ENCODE data around the gene ARMC9. TPM values are rescaled to one million over a fixed set of nuclear protein-coding genes. Genes with fewer than 3 reads are reported as not detected.
"Not testable (repeated sequence)": the region's sequence is repeated elsewhere in the genome, so short reads cannot be mapped to it uniquely, and the experiment has no call there.

Gene ARMC9
- total RNA-seq, 4 donors from 2014 or later = 0.20 to 7.2 (median 3.2) TPM

DNA sequence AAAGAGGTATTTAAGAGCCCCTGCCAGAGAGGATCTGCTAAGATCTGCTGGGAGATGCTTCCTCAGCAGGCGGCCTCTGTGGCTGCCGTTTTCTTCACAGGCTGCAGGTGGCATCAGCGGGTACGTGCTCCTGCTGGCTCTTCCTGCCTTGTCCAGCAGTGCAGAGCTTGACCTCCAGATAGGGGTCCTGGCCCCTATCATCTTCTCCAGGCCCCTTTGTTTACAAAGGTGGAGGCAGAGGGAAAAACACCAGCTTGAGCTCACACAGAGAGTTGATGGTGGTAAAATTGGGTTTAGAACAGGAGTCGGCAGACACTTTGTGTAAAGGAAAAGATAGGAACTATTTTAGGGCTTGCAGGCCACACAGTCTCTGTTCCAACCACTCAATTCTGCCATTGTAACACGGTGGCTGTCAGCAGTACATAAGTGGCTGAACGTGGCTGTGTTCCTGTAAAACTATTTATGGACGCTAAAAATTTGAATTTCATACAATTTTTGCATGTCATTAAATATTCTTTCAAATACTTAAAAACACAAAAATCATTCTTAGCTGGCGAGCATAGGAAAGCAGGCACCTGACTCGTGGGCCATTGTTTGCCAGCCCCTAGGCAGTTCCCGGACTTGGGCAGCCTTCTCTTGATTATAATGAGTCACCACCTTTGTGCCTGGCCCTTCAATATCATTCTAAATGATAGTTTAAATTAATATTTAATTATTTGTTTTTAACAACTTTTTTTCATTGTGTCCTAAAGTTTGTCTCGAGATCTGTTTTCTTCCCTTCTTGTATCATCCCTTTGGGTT lies 98.9 kb downstream of the ARMC9 start:
- H3K4me1 ChIP-seq = no peaks in the 10 kb centered on the region
- no peaks in the 10 kb centered on the region for H3K9me3 ChIP-seq
- intact Hi-C loops (cut with DNase I; ENCODE audit: low total_unique reads) (loop anchor here (10.0 kb wide), 1 partner anchor 117 kb away; no protein-coding TSS in a partner anchor), in situ Hi-C loops (cut with MboI; ENCODE audit: low sequenced_read_pairs in 4 of 4) (no loop called here)
- ATAC-seq (no peak), DNase-seq (peak in 1 of 2 donors; percentile 18)
- TF ChIP-seq POLR2A (IDR thresholded peaks at IDR 0.05) = no peak
- TF ChIP-seq, protein P1, sequence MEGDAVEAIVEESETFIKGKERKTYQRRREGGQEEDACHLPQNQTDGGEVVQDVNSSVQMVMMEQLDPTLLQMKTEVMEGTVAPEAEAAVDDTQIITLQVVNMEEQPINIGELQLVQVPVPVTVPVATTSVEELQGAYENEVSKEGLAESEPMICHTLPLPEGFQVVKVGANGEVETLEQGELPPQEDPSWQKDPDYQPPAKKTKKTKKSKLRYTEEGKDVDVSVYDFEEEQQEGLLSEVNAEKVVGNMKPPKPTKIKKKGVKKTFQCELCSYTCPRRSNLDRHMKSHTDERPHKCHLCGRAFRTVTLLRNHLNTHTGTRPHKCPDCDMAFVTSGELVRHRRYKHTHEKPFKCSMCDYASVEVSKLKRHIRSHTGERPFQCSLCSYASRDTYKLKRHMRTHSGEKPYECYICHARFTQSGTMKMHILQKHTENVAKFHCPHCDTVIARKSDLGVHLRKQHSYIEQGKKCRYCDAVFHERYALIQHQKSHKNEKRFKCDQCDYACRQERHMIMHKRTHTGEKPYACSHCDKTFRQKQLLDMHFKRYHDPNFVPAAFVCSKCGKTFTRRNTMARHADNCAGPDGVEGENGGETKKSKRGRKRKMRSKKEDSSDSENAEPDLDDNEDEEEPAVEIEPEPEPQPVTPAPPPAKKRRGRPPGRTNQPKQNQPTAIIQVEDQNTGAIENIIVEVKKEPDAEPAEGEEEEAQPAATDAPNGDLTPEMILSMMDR (IDR thresholded peaks at IDR 0.05 in 4 of 5, conservative IDR thresholded peaks at IDR 0.05 in 1 of 5) = peak in 3 of 5 experiments; percentile 30 to 37 (median 34)
- H3K27ac ChIP-seq = no peak overlapping the region
- no peaks in the 10 kb centered on the region for H3K36me3 ChIP-seq
- no peak overlapping the region for H3K4me3 ChIP-seq
- H3K27me3 ChIP-seq = no peaks in the 10 kb centered on the region

DNA sequence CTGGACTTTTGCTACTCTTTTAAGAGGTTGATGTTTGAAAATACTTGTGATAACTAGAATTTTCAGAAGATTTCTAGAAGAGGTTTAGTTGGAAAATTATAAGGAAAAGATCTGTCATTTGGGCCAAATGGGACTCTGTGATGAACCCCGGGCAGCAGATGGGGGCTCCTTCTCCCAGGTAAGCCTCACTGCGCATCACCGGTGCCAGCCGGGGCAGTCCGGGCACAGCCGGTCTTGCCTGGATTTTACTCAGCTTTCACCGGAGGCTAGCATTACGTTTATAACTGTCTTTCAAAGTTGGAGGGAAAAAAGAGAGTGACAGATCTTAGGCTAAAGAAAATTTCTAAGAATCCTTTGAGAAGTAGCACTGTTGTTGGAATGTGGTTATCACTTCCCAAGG lies 99.7 kb downstream of the ARMC9 start:
- Histone ChIP-seq H3K27ac (no peak overlapping the region), H3K4me3 (no peak overlapping the region), H3K9me3 (no peaks in the 10 kb centered on the region), H3K36me3 (no peaks in the 10 kb centered on the region), H3K4me1 (no peaks in the 10 kb centered on the region), H3K27me3 (no peaks in the 10 kb centered on the region)
- no peak for DNase-seq
- intact Hi-C loops (cut with DNase I; ENCODE audit: low total_unique reads) (loop anchor here (10.0 kb wide), 1 partner anchor 117 kb away; no protein-coding TSS in a partner anchor), in situ Hi-C loops (cut with MboI; ENCODE audit: low sequenced_read_pairs in 4 of 4) (no loop called here)
- TF ChIP-seq POLR2A (IDR thresholded peaks at IDR 0.05) = no peak
- no peak for ATAC-seq

DNA sequence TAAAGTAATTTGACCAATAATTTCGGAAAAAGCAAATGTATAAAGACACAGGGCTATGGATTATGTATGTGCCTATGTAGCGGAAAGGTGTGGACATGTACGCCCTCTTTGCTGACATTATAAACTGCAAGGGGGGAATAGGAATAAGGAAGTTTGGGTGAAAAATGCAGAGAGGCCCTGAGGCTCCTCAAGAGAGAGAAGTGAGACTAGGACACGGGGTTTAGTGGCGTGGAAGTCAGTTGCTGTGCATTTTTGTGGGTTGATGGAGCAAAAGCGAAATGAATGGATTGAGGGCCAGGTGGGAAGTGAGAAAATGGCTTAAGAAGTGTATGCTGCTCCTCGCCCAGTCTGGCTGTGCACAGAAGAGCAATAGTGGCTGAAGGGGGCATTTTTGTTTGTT lies 100.8 kb downstream of the ARMC9 start:
- Histone ChIP-seq H3K27ac (no peak overlapping the region), H3K27me3 (no peaks in the 10 kb centered on the region), H3K9me3 (no peaks in the 10 kb centered on the region), H3K36me3 (no peaks in the 10 kb centered on the region), H3K4me3 (no peak overlapping the region), H3K4me1 (no peaks in the 10 kb centered on the region)
- ATAC-seq = no peak
- in situ Hi-C loops (cut with MboI; ENCODE audit: low sequenced_read_pairs in 4 of 4) = no loop called here
- TF ChIP-seq, protein P1 (IDR thresholded peaks at IDR 0.05 in 4 of 5, conservative IDR thresholded peaks at IDR 0.05 in 1 of 5) = no peak
- TF ChIP-seq POLR2A (IDR thresholded peaks at IDR 0.05) = no peak
- DNase-seq = no peak
- intact Hi-C loops (cut with DNase I; ENCODE audit: low total_unique reads) = loop anchor here (10.0 kb wide), 1 partner anchor 116 kb away; no protein-coding TSS in a partner anchor

DNA sequence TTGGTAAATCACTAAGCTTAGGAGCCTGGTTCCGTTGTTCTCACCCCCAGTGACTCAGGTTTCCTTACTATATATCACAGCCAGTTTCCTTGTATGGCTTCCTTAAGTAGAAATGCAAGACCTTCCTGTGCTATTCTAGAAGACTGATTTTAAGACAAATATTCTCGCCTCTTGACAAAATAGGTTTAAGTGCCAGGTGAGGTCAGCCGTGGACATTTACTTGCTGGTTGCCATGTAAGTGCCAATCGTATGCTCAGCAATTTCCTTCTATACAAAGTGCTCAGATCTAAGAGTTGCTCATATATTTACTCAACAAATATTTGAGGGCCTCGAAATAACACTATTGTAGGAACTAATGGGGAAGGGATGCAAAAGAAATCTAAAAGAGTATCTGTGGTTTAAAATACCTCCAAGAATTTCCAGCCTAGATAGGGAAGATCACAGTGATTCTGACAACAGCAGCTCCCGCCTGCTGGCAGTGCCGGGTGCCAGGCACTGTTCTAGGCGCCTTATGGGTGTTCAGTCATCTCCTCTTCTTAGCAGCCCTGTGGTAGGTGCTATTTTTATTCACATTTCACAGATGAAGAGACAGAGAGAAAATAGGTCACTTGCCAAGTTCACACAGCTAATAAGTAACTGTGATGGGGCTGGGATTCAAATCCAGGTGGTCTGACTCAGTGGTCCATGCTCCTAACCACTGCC lies 101.7 kb downstream of the ARMC9 start:
- Histone ChIP-seq H3K9me3 (no peaks in the 10 kb centered on the region), H3K27ac (no peak overlapping the region), H3K27me3 (no peaks in the 10 kb centered on the region), H3K4me1 (no peaks in the 10 kb centered on the region), H3K36me3 (no peaks in the 10 kb centered on the region), H3K4me3 (no peak overlapping the region)
- no peak for DNase-seq
- intact Hi-C loops (cut with DNase I; ENCODE audit: low total_unique reads) (no loop called here), in situ Hi-C loops (cut with MboI; ENCODE audit: low sequenced_read_pairs in 4 of 4) (no loop called here)
- TF ChIP-seq POLR2A (IDR thresholded peaks at IDR 0.05) = no peak
- TF ChIP-seq, protein P1 (IDR thresholded peaks at IDR 0.05 in 4 of 5, conservative IDR thresholded peaks at IDR 0.05 in 1 of 5) = no peak
- no peak for ATAC-seq

DNA sequence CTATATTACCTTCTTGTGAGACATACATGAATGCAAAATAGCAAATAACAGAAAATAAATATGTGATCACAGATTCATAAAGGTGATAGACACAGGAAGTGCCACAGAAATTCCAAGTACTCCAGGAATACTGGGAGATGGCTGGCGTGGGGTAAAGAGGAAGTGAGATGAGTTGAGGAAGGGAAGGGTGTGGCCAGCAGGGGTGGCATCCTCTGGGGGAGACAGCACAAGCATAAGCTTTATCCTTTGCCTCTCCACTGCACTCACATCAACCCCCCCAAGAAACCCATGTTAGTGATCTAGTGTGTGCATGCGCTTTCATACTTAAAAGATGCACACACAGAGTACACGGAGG lies 102.3 kb downstream of the ARMC9 start:
- DNase-seq (no peak), ATAC-seq (no peak)
- Histone ChIP-seq H3K4me1 (no peaks in the 10 kb centered on the region), H3K36me3 (no peaks in the 10 kb centered on the region), H3K9me3 (no peaks in the 10 kb centered on the region), H3K27ac (no peak overlapping the region), H3K4me3 (no peak overlapping the region), H3K27me3 (no peaks in the 10 kb centered on the region)
- in situ Hi-C loops (cut with MboI; ENCODE audit: low sequenced_read_pairs in 4 of 4) = no loop called here
- TF ChIP-seq, protein P1 (IDR thresholded peaks at IDR 0.05 in 4 of 5, conservative IDR thresholded peaks at IDR 0.05 in 1 of 5) = no peak
- intact Hi-C loops (cut with DNase I; ENCODE audit: low total_unique reads) = no loop called here

DNA sequence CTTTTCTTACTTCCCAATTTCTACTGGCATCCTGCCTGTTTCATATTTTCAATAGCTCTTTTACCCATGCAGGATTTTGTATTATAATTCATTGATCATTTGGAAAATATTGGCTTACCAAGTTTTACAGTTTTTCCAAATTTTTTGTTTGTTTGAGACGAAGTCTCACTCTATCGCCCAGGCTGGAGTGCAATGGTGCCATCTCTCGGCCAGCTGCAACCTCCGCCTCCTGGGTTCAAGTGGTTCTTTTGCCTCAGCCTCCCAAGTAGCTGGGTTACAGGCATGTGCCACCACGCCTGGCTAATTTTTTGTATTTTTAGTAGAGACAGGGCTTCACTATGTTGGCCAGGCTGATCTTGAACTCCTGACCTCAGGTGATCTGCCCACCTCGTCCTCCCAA lies 105.8 kb downstream of the ARMC9 start:
- H3K36me3 ChIP-seq; intact Hi-C loops (cut with DNase I; ENCODE audit: low total_unique reads); H3K27ac ChIP-seq; in situ Hi-C loops (cut with MboI; ENCODE audit: low sequenced_read_pairs in 4 of 4); H3K27me3 ChIP-seq; H3K9me3 ChIP-seq; ATAC-seq; H3K4me3 ChIP-seq; DNase-seq; H3K4me1 ChIP-seq: not testable (repeated sequence)

Data from gastrocnemius medialis (tissue), 4 donors.